Fibroblast of skin of left biceps (primary cell): ENCODE measurements around the gene DEFB108B.
"Not testable (repeated sequence)": the region's sequence is repeated elsewhere in the genome, so short reads cannot be mapped to it uniquely, and the experiment has no call there.

Experiments
- DNase-seq, 2 experiments: peaks; one replicate each; pipeline ENCODE4 v3.0.0-alpha.2; 2013; ENCODE audit warnings: low read depth in 2 of 2

DEFB108B gene, protein sequence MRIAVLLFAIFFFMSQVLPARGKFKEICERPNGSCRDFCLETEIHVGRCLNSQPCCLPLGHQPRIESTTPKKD

DNA sequence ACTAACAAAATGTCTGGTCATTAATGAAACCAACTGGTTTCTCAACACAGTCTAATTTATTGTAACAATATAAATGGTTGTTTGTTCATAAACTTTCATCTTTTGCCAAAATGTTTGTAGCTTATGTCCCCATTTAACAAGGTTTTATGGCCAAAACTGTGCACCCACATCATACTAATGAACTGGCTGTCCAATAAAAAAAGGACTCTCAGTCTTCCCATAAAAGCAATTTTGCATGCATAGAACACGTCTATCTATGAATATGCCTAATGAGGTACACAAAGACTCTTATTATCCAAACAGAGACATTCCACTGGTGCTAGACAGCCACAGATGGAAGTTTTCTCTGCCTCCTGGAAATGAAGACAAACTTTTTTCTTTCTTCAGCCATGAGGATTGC lies at the start of gene DEFB108B:
Gene DEFB108B (plus strand): TSS at position 390 of the 400 bp plus-strand sequence. CDS start 0 bp downstream, at position 390.
- not testable (repeated sequence) for DNase-seq

DNA sequence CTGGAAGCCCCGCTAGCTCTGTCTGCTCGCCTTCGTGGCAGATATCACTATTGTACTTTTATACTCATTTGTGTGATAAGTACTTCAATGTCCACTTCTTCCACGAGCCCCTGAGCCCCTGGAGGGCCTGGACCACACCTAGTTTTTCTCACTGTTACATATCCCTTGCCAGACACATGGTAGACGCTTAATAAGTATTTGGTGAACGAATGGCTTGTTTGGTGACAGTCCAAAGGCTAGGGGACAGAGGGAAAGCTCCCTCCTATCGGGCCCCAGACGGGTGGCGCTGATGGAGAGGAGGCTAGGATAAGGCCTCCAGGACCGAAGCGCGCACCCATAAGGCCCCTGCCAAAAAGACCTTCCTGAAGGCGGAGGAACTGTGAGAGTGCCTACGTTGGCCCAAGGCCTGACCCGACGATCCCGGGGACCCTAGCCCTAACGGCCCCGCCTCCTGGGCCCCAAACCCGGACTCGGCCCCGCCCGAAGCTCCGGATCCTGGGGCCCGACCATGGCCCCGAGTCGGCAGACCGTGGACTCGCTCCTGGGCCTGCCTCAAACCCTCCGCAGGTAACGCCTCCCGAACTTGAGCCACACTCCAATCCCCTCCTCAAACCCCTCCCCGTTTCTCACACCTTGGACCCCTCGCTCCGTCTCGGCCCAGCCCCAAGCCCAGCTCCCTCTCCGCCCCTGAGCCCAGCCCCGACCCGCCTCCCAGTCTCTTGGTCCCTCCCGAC lies 46.7 kb upstream of the DEFB108B start:
- DNase-seq, result peak; percentile 47 to 53

DNA sequence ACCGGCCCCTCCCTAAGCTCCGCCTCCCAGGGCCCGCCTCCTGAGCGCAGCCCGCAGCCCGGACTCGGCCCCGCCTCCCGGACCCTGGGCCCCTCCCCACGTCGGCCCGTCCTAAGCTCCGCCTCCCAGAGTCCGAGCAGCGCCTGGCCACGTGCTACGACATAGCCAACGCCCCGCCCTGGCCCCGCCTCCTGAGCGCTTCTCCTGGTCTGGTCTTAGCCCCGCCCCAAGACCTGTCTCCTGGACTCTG lies 46.2 kb upstream of the DEFB108B start:
- not testable (repeated sequence) for DNase-seq

DNA sequence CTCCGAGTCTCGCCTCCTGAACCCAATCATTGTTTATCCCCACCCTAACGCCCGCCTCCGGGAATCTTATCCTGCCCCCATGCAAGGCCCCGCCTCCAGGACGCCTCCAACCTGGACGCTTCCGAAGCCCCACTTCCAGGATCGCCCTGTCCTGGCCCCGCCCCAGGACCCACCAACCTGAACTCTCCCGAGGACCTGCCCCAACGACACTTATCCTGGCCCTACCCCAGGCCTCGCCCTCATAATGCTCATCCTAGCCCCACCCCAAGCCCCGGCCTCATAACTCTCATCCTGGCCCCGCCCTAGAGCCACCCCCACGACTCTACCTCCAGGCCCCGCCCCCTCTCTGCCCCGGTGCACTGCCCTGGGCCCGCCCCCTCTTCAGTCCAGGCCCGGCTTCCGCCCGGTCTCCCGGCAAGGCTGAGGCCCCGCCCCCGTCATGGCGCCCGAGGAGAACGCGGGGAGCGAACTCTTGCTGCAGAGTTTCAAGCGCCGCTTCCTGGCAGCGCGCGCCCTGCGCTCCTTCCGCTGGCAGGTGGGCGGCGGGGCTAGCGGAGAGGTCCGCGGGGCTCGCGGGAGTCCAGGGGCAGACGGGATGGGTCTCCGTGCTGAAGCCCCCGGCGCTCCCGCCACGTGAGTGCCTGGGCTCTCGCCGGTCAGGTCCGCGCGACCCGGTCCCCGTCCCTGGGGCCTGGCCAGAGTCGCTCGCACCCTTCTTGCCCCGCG lies 45.7 kb upstream of the DEFB108B start:
- DNase-seq, result peak; percentile 97

DNA sequence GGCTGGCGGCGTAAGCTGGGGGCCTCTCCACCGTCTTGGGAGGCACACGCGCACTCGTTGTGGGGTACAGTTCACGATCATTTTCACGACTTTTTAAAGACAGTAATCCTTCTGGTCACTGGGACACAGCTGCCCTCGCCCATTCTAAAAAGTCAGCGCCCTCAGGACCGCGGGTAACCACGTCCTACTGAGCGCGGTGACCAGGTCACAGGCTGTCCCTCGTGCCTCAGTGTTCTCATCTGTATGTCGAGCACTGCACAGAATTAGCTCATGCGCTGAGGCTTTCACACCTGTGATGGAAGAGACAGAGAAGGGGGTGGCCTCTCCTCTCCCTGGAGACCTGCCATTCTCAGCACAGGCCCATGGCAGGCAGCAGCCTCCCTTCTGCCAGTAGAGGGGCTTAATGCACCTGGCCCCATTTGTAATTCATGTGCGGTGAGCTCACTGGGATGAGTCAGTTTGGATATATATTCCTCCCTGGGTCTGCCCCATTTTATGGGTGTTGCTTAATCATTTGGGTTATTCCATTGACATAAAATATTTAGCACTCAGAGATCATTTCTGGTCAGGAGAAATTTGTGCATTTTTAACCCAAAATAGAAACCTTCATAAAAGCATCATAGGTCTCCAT lies 45.1 kb upstream of the DEFB108B start:
- peak; percentile 52 to 53 for DNase-seq

DNA sequence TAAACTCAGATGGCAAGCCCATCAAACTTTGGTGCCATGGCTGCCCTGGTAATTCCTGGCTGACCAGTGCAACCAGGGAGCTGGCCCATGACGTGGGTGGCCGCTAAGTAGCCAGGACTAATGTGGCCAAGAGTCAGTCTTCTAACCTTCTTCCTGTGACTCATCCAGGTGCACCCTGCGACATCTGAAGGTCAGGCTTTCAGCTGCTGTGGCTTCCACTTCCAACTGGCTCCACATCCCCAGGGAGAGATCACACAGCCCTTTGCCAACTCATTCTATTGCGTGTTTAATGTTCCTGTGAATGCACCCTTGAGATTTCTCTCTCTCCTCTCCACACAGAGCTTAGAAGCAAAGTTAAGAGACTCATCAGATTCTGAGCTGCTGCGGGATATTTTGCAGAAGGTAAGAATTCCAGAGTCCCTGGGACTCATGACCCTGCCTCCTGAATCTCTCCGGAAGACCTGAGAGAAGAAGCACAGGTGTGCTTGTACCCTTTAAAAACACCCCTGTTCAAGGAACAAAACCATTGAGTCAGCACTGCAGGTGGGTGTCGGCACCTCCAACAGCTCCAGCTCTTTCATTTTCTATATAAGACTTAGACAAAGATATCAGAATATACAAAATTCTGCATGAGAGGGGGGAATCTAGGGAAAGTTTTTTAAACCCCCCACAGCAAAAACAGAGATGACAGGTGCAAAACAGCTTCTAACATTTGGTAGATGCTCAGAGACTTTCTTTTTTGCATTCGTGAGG lies 43.4 kb upstream of the DEFB108B start:
- DNase-seq, result not testable (repeated sequence)

DNA sequence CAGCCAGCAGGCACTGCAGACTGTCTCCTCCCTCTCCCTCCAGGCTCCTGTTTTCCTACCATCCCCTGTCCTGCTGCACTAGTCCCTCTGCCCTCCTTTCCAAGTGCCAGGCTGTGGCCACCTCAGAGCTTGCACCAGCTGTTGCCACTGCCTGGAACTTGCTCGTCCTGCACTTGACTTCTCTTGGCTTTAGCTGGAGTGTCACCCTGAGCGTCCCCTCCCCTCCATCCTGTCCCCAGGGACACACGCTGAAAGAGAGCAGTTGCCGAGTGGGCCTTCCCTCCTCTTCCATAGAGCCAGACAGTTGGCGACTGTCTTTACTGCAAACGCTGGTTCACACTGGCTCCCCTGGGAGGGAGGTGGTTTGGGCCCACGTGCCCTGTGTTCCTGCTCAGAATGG lies 41.9 kb upstream of the DEFB108B start:
- not testable (repeated sequence) for DNase-seq

DNA sequence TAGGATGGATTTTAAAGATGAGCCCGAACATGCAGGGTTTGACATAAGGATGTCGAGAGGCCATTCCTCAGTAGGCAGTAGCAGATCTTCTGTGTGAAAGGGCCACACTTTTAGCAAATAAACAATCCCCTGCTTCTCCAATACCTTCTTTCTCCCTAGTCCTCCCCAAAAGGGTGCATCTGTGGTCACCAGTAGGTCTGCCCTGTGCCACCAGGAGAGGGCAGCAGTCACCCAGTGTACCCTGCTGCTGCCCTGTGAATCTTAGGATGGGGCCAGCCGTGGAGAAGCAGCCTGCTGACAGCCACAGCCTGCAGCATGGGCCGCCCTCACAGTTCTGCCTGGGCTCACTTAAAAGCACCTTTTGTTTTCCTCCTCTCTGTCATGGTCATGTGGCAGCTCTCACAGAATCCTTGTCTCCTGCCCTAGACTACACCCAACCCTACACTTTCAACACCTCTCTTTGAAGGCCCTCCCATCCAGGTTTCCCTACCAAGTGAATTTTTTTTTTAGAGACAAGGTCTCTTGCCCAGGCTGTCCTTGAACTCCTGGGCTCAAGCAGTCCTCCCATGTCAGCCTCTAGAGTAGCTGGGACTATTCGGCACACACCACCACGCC lies 40.3 kb upstream of the DEFB108B start:
- DNase-seq, result not testable (repeated sequence)

DNA sequence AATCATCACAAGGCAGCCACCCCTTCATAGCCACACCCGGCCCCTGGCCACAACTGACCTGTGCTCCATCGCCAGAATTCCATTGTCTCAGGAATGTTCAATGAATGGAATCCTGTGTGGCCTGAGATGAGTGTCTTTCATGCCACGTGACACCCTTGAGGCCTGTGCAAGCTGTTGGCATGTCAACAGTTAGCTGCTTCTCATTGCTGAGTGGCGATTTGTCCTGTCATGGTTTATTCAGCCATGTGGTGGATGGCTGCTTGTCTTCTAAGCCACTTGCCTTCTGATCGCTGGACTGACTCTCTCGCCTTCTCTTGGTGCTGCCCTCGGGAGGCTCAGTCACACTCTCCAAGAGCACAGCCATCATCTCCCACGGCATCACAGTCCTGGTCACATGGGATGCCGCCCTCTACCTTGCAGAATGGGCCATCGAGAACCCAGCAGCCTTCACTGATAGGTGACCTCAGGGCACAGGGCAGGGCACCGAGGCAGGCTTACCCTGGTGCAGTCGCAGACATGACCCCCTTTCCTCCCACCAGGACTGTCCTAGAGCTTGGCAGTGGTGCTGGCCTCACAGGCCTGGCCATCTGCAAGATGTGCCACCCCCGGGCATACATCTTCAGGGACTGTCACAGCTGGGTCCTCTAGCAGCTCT lies 38.5 kb upstream of the DEFB108B start:
- peak; percentile 23 to 42 for DNase-seq

DNA sequence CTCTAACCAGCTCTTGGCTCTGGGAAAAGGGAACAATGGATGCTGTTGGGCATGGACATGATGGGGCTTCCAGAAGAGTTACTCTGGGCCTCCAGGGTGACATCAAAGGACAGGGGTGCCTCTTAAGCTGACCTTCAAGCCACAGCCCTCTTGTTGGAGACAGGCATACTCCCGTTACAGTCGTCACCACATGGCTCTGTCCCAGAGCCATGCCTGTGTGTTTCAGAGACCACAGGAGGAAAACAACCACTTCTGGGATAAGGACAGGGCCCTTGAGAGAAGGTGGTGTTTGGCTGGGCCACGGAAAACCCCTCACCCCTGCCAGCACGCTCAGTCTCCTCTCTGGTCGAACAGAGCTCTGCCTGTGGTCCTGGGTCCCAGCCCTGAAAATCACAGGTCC lies 37.8 kb upstream of the DEFB108B start:
- DNase-seq, result not testable (repeated sequence)

DNA sequence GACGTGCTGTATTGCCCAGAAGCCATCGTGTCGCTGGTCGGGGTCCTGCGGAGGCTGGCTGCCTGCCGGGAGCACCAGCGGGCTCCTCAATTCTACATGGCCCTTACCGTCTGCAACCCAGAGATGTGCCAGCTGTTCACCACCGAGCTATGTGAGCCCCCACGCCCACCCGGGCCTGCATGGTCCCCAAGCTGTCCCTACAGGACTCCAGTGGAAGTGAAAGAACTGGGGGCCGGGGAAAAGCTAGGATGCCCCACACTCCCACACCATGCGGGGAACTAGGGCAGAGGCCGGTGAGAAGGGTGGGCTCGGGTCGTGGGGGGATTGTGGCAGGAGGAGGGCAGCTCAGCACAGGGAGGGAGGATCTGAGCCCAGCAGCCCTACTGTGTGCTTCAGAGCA lies 37.0 kb upstream of the DEFB108B start:
- DNase-seq, result not testable (repeated sequence)

DNA sequence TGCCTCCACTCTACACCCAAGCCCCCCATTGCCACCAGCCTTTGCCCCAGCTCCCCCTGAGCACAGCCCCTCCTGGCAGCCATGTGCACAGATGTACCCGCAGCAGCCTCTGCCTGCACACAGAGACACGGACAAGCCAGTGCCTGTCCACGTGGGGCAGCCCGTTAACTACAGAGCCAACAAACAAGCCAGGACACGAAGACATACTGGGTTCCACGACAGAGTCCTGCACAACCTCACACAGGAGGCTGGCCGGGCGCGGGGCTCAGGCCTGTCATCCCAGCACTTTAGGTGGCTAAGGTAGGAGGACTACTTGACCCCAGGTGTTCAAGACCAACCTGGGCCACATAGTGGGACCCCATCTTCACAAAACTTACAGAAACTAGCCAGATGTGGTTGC lies 36.2 kb upstream of the DEFB108B start:
- DNase-seq, result not testable (repeated sequence)

DNA sequence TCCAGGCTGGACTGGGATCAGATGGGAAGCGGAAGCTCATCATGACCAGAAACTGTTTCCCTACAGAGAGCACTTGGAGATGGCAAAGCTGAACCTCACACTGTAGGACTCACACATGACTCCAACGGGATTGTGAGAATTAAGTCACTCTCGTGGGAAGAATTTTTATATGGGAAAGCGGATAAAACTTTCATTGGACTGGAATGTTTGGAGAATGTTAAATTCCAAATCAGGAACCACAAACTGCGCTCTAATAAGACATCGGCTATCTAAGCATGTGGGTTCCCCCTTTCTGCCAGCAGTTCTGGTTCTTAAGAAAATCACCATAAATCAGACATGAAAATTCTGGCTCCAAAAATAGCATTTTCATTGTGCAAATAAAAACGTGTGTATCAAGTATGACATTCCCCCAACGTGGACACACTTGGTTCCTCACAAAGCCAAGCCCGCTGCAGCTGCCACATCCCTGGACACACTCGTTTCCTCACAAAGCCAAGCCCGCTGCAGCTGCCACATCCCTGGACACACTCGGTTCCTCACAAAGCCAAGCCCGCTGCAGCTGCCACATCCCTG lies 33.4 kb upstream of the DEFB108B start:
- DNase-seq, result not testable (repeated sequence)

DNA sequence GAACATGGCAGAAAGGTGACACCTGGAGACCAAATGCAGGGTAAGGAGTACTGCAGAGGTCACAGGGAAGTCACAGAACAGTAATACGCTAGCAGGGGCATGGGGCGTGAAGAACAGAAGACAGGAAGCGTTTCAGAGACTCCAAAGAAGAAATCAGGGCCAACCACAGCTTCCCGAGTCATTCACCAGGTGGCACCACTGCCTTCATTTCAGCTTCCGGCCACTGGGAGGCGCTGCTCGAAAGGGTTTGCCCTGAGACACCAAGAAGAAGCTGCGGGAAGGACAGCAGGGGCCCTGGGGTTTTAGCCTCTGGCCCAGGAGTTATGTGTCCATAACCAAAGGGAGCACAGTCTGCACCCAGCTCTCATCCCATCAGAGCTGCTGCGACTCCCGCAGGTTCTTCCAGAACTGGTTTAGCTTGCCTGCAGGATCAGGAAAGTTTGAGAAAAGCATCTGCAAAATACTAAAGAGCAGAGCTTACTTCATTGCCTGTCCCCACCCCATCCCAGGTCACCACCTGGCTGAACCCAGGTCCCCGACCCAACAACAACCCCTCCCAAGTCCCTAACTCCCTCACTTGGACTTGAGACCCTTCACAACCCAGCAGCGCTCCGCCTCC lies 32.6 kb upstream of the DEFB108B start:
- DNase-seq, result peak in 1 of 2 experiments; percentile 13

DNA sequence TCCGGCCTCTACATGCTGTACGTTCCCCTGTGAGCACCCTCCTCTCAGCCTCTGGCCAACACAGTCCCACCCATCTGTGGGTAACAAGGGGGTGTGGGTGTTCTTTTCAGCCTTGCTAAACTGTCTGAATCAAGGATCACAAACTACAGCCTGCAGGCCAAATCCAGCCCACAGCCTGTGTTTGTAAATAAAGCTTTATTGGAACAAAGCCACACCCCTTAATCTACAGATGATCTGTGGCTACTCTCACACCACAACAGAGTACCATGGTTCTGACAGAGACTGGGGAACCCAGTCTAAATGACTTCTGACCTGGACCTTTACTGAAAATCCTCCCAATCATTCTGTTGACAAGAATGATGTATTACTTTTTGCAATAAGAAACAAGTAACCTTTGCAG lies 32.0 kb upstream of the DEFB108B start:
- DNase-seq, result not testable (repeated sequence)

DNA sequence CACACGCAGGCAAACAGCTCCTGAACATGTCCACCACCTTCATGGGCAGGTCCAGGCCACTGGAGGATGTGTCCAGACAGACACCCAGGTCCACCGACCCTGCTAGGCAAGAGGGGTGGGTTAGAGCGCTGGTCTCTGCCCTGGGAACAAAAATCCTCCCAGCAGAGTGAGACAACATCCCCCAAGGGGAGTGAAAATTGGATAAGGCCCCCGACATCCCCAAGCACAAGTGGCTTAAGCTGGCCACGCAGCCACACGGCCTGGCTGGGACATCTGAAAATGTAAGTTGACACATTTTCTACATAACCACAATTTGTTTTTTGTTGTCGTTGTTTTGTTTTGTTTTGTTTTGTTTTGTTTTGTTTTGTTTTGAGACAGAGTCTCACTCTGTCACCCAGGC lies 30.1 kb upstream of the DEFB108B start:
- not testable (repeated sequence) for DNase-seq

DNA sequence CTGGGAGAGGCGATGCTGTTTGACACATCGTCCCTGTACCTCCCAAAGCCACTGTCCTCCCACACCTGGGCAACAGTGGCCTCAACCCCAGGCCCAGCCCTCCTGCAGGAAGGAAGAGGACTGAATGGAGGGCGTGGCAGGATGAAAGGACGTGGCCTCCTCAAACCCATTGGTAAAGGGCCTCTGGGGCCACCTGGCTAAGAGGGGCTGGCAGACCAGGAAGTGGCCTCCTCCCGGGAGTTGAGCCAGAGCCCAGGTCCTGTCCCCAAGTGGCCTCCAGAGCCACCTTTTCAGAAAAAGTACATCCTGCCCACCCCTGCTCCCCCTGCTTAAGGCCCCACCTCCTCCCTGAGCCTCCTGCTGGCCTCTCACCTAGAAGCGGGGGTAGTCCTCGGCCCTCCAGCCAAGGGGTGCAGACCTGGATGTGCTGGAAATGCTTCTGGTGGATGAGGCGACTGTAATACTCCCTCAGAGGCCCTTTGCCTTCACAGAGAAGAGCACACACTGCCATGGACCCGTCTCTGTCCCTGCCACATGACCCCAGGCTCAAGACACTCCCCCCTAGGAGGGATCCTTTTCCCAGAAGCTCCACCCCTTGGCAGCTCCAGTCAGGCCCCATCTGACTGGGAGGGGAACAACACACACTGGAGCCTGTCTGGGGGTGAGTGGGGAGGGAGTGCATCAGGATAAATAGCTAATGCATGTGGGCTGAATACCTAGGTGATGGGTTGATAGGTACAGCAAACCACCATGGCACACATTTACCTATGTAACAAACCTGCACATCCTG lies 28.6 kb upstream of the DEFB108B start:
- DNase-seq, result not testable (repeated sequence)

DNA sequence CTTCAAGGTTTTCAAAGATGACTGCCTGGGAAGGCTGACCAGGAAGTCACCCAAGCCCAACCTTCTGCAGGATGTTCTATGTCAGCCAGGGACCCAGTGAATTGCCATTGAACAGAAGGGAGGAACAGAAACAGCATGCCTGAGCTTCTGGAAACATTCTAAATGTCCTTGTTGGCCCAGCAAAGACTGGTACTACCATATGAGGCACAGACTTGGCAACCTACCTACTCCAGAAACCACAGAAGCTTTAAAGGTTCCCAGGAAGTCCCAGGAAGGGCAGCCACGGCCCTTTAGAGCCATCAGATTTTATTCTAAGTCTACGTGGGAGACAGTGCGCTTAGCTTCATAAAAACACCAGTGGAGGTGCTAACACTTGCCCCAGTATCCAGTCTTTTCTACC lies 20.5 kb upstream of the DEFB108B start:
- not testable (repeated sequence) for DNase-seq
